ENCODE results near the gene USP37.

- TF ChIP-seq, protein P1, sequence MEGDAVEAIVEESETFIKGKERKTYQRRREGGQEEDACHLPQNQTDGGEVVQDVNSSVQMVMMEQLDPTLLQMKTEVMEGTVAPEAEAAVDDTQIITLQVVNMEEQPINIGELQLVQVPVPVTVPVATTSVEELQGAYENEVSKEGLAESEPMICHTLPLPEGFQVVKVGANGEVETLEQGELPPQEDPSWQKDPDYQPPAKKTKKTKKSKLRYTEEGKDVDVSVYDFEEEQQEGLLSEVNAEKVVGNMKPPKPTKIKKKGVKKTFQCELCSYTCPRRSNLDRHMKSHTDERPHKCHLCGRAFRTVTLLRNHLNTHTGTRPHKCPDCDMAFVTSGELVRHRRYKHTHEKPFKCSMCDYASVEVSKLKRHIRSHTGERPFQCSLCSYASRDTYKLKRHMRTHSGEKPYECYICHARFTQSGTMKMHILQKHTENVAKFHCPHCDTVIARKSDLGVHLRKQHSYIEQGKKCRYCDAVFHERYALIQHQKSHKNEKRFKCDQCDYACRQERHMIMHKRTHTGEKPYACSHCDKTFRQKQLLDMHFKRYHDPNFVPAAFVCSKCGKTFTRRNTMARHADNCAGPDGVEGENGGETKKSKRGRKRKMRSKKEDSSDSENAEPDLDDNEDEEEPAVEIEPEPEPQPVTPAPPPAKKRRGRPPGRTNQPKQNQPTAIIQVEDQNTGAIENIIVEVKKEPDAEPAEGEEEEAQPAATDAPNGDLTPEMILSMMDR (IDR thresholded peaks at IDR 0.05) = no peak
- TF ChIP-seq POLR2A (IDR thresholded peaks at IDR 0.05) = no peak
Observed at GRCh38 chr2:218501665-218502064, 66.5 kb downstream of the USP37 start.

Data from adrenal gland (tissue), 5 donors.